Neural cell (in vitro differentiated cells): ENCODE data around the gene PROCA1.

Experiments
- CTCF ChIP-seq: fragments of 450-650 bp; IDR thresholded peaks from 2 replicates; pipeline ENCODE4 v1.5.1; 2014; ENCODE audit warnings: antibody characterized with exemption, mild to moderate bottlenecking, moderate library complexity; ENCODE audit not compliant: poor library complexity, severe bottlenecking
- EP300 ChIP-seq: fragments of 450-650 bp; conservative IDR thresholded peaks from 2 replicates; pipeline ENCODE4 v1.6.1; 2014; ENCODE audit warnings: antibody characterized with exemption, mild to moderate bottlenecking, moderate library complexity; ENCODE audit not compliant: poor library complexity, severe bottlenecking
- MXI1 ChIP-seq: fragments of 450-650 bp; conservative IDR thresholded peaks from 2 replicates; pipeline ENCODE4 v1.6.1; 2014; ENCODE audit warnings: antibody characterized with exemption, mild to moderate bottlenecking; ENCODE audit not compliant: poor library complexity, severe bottlenecking
- POLR2AphosphoS5 ChIP-seq: IDR thresholded peaks from 2 replicates; pipeline ENCODE4 v1.6.1; 2012

GRCh38 chr17:28735242-28735722 is 23.6 kb upstream of the PROCA1 start:
- TF ChIP-seq CTCF (no peak), EP300 (no peak), POLR2AphosphoS5 (no peak), MXI1 (no peak)
